GM19035 (cell line): ENCODE data around the gene NR4A3.

Source experiments
- ATAC-seq: cut with Tn5 transposase; IDR thresholded peaks from one replicate; pipeline ENCODE4 v1.9.1; 2021; ENCODE audit not compliant: unreplicated experiment

NR4A3 gene

GRCh38 chr9:99813739-99814138, 7.9 kb upstream of the NR4A3 start:
- no peak for ATAC-seq

- ATAC-seq = no peak
Observed at GRCh38 chr9:99814359-99814758, 7.3 kb upstream of the NR4A3 start.

GRCh38 chr9:99816392-99816791, 5.3 kb upstream of the NR4A3 start:
- ATAC-seq = no peak

GRCh38 chr9:99818500-99818899, 3.2 kb upstream of the NR4A3 start:
- no peak for ATAC-seq

- ATAC-seq = peak; percentile 62
Observed at GRCh38 chr9:99819123-99819855, 2.4 kb upstream of the NR4A3 start.

GRCh38 chr9:99819856-99820684, 1.6 kb upstream of the NR4A3 start:
- peak; percentile 53 for ATAC-seq

- no peak for ATAC-seq
Observed at GRCh38 chr9:99820685-99821395, 845 bp upstream of the NR4A3 start.

GRCh38 chr9:99822109-99822805, 572 bp downstream of the NR4A3 start:
- no peak for ATAC-seq

GRCh38 chr9:99822806-99823591, 1.3 kb downstream of the NR4A3 start:
- no peak for ATAC-seq

- ATAC-seq = no peak
Observed at GRCh38 chr9:99823681-99824377, 2.1 kb downstream of the NR4A3 start.

GRCh38 chr9:99824378-99825171, 2.9 kb downstream of the NR4A3 start:
- no peak for ATAC-seq

- ATAC-seq = no peak
Observed at GRCh38 chr9:99825172-99826046, 3.7 kb downstream of the NR4A3 start.

- ATAC-seq = no peak
Observed at GRCh38 chr9:99826579-99826978, 4.9 kb downstream of the NR4A3 start.

- ATAC-seq = no peak
Observed at GRCh38 chr9:99827244-99827643, 5.6 kb downstream of the NR4A3 start.

- ATAC-seq = no peak
Observed at GRCh38 chr9:99828054-99828416, 6.3 kb downstream of the NR4A3 start.

GRCh38 chr9:99828417-99829176, 6.9 kb downstream of the NR4A3 start:
- ATAC-seq = no peak

- no peak for ATAC-seq
Observed at GRCh38 chr9:99831857-99832557, 10.3 kb downstream of the NR4A3 start.
